Ovary (tissue), 9 donors: ENCODE data around the gene SKI. TPM values are rescaled to one million over a fixed set of nuclear protein-coding genes. Genes with fewer than 3 reads are reported as not detected.
A peak's percentile ranks its signal among the peaks of the same experiment; 100 is the strongest.
"Not testable (repeated sequence)": the region's sequence is repeated elsewhere in the genome, so short reads cannot be mapped to it uniquely, and the experiment has no call there.

Experiments used
- DNase-seq, 5 donors: peaks; one replicate each; pipeline ENCODE4 v3.0.0-alpha.2; 2019 to 2020
- H3K27ac ChIP-seq, 2 donors: fragments of 200-600 bp; one replicate each; pipeline versions ENCODE4 v1.5.1 to v1.8.0; 2019 to 2022
- H3K27me3 ChIP-seq: fragments of 200-600 bp; one replicate; pipeline ENCODE4 v1.8.0; 2022
- H3K36me3 ChIP-seq: fragments of 200-600 bp; sonication (generic); one replicate; pipeline ENCODE4 v1.5.1; 2019
- H3K4me1 ChIP-seq: one replicate; pipeline ENCODE4 v1.8.1; 2013; ENCODE audit warnings: mild to moderate bottlenecking, moderate library complexity; ENCODE audit not compliant: insufficient read depth
- H3K4me3 ChIP-seq: fragments of 200-600 bp; sonication (generic); one replicate; pipeline ENCODE4 v1.5.1; 2017
- H3K9me3 ChIP-seq, 2 donors: fragments of 200-600 bp in 1 of 2; sonication (generic) in 1 of 2; one replicate each; pipeline versions ENCODE4 v1.5.1 to v1.8.1; 2013 to 2019; ENCODE audit warnings: mild to moderate bottlenecking in 1 of 2, moderate library complexity in 1 of 2
- EP300 ChIP-seq: sonication (generic); formaldehyde crosslinking; IDR thresholded peaks from one replicate; pipeline ENCODE4 v1.6.1; 2017; ENCODE audit warnings: antibody characterized with exemption
- POLR2A ChIP-seq: fragments of 450-650 bp; IDR thresholded peaks from one replicate; pipeline ENCODE4 v1.6.1; 2017; ENCODE audit warnings: antibody characterized with exemption, mild to moderate bottlenecking, moderate library complexity
- WGBS, 3 donors: extraction: QIAGEN DNeasy Blood & Tissue Kit in 1 of 3; methylation state at CpG; one replicate each; pipeline versions ENCODE4 v1.1.5 to v1.1.7; 2013 to 2017; 5-methylcytosine and 5-hydroxymethylcytosine counted together
- intact Hi-C, 4 donors: fragments of 100-400 bp; cut with DNase I; formaldehyde crosslinking; loops; one replicate each; pipeline versions ENCODE4 v1.11.0 to v1.15.1; 2022 to 2023
- polyA plus RNA-seq, 2 donors: library from polyadenylated mRNA; stranded (reverse); fragments of 200-250 nt in 1 of 2; fragments of 350-450 nt in 1 of 2; fragmentation: Illumina TruSeq in 1 of 2; extraction: RNeasy Lipid Tissue Mini Kit (QIAGEN cat#74804) in 1 of 2; gene quantifications; one replicate each; pipeline ENCODE4 v1.2.3, GENCODE V29; 2013 to 2014
- total RNA-seq, 7 donors: library from RNA; depleted of rRNA in 2 of 7; stranded (reverse); fragments of >200 nt in 2 of 7; fragmentation: NEBNext Ultra II Directional in 3 of 7; extraction: Animal tissue kit (Norgen Biotek cat#: 25700) in 3 of 7; gene quantifications; one replicate each; pipeline versions ENCODE4 v1.1.0 to v1.2.4, GENCODE V29; 2016 to 2023
- TF ChIP-seq, protein P1 (sequence below), 3 donors: fragments of 450-650 bp in 2 of 3; fragments of 200-600 bp in 1 of 3; IDR thresholded peaks; one replicate each; pipeline versions ENCODE4 v1.5.1 to v1.8.0; 2016 to 2022; ENCODE audit warnings: antibody characterized with exemption in 3 of 3, mild to moderate bottlenecking in 1 of 3
- donor health status: DM: no; HTN: no; CAD: no; lungs with moderate emphysema.
- donor health status: DM: no; HTN: no; CAD: no.
- donor health status: Bipolar disorder and iron deficiency.
- donor health status: DM: yes; HTN: yes; CAD: no.
- donor health status: DM: no; HTN: no; CAD: no.
- donor health status: DM: yes; HTN: yes; CAD: no.

Gene SKI
- total and polyA plus RNA-seq, 9 donors = 27.8 to 109 (median 79.1) TPM

DNA sequence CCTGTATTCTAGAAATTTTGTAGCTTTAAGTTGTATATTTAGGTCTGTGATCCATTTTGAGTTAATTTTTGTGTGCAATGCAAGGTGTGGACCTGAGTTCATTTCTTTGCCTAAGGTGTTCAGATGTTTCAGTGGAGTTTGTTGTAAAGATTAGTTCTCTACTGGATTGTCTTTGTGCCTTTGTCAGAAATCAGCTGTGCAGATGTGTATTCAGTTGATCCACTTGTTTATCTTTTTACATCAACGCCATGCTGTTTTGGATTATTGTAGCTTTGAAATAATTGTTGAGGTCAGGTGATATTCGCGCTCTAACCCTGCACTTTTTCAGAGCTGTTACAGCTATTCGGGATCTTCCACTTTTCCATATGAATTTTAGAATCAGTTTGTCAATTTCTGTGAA, 32.8 kb downstream of the SKI start:
- intact Hi-C loops = no loop called here
- Histone ChIP-seq H3K27ac (no peak overlapping the region), H3K27me3 (no peaks in the 10 kb centered on the region), H3K4me3 (no peak overlapping the region), H3K4me1 (peaks cover 23% of the 10 kb centered on the region), H3K9me3 (no peaks in the 10 kb centered on the region), H3K36me3 (no peaks in the 10 kb centered on the region)
- DNase-seq = no peak
- TF ChIP-seq POLR2A (no peak), EP300 (no peak)
- TF ChIP-seq, protein P1, sequence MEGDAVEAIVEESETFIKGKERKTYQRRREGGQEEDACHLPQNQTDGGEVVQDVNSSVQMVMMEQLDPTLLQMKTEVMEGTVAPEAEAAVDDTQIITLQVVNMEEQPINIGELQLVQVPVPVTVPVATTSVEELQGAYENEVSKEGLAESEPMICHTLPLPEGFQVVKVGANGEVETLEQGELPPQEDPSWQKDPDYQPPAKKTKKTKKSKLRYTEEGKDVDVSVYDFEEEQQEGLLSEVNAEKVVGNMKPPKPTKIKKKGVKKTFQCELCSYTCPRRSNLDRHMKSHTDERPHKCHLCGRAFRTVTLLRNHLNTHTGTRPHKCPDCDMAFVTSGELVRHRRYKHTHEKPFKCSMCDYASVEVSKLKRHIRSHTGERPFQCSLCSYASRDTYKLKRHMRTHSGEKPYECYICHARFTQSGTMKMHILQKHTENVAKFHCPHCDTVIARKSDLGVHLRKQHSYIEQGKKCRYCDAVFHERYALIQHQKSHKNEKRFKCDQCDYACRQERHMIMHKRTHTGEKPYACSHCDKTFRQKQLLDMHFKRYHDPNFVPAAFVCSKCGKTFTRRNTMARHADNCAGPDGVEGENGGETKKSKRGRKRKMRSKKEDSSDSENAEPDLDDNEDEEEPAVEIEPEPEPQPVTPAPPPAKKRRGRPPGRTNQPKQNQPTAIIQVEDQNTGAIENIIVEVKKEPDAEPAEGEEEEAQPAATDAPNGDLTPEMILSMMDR (IDR thresholded peaks at IDR 0.05) = no peak
- 90 to 93% (median 92%) methylated on average over 4 of the region's 4 CpGs for WGBS, 3 donors

DNA sequence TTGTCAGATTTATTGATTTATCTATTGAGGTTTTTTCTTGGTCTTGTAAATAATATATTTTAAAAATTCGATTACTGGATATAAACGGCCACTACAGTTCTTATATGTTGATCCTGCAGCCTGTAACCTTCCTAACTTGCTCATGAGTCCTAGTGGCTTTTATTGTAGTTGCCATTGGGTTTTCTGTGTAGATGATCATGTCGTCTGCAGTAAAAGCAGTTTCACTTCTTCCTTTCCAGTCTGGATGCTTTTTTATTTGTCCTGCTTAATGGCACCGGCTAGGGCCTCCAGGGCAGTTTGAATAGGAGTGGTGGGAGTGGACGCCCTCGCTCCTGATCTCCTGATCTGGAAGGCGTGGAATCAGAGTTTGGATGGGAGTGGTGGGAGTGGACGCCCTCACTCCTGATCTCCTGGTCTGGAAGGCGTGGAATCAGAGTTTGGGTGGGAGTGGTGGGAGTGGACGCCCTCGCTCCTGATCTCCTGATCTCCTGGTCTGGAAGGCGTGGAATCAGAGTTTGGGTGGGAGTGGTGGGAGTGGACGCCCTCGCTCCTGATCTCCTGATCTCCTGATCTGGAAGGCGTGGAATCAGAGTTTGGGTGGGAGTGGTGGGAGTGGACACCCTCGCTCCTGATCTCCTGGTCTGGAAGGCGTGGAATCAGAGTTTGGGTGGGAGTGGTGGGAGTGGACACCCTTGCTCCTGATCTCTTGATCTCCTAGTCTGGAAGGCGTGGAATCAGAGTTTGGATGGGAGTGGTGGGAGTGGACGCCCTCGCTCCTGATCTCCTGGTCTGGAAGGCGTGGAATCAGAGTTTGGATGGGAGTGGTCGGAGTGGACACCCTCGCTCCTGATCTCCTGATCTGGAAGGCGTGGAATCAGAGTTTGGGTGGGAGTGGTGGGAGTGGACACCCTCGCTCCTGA, 33.6 kb downstream of the SKI start:
- intact Hi-C loops, H3K9me3 ChIP-seq, H3K27ac ChIP-seq, H3K4me3 ChIP-seq, DNase-seq, H3K27me3 ChIP-seq, H3K36me3 ChIP-seq: not testable (repeated sequence)
- peaks cover 22% of the 10 kb centered on the region for H3K4me1 ChIP-seq
- 87 to 90% (median 89%) methylated on average over 25 of the region's 25 CpGs for WGBS, 3 donors

DNA sequence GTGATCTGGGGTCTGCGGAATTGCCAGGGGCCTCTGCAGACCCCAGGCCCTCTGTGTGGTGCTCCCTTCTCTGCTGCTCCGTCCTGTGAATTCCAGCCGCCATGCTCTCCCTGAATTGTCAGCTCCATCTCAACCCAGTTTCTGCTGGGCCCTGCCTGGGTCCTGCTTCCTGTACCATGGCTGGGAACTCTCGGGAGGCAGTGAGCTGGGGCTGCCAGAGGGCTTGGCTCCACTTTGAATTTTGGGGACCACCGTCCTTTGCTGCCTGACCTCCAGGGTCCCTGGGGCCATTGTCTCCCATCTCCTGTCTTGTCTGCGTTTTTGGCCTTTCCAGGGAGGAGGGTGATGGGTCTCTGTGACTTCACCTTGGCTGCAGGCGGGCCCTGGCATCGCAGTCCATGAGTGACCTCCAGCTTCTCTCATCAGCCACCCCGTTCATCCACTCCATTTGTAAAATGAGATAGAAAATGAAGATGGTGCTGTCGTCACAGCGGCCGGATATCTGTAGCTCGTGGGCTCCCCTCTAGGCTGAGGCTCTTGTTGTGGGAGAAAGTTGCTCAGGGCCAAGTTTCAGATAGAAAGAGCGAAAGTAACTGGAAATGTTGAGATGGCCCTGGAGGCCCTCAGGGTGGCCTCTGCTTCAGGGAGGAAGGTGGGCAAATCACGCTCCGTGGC, 38.3 kb downstream of the SKI start:
- Histone ChIP-seq H3K36me3 (no peaks in the 10 kb centered on the region), H3K9me3 (no peaks in the 10 kb centered on the region), H3K4me1 (peaks cover 48% of the 10 kb centered on the region), H3K4me3 (no peak overlapping the region), H3K27ac (no peak overlapping the region), H3K27me3 (no peaks in the 10 kb centered on the region)
- WGBS, 3 donors = 65 to 76% (median 73%) methylated on average over 16 of the region's 16 CpGs
- TF ChIP-seq, protein P1 (IDR thresholded peaks at IDR 0.05) = no peak
- TF ChIP-seq POLR2A = no peak
- no peak for TF ChIP-seq EP300
- peak in 1 of 5 donors; percentile 29 for DNase-seq
- intact Hi-C loops = no loop called here

DNA sequence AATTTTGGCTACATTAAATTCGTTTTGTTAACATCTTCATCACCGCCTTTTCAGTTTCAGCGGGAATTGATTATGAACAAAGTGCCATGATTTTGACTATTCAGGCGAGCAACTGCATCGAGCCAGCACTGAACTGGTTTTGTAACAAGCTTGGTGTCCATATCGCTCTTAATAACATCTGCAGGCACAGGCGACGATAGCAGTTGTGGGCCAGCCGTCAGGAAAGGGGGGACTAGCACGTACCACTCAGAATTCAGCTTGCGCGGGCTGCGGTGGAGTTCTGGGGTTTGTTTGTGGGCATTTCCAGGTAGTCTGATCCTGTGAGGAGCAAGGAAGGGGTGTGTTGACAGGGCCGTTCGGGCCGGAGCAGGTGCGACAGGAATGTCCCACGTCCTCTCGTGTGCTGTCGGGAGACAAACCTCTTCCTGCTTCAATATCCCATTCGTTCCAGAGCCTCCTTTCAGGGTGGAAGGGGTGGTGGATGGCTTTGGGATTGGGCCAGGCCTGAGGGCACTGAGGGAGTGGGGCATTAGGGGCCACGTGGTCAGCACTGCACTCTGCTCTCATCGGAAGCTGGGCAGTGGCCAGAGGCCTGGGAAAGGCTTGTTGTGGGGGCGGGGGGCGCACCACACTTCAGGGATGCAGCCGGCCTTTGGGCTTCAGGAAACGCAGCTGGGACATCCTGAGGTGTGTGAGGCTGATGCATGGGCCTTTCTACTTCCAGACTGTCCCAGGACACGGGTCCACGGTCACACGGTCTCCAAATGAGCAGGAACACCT, 39.1 kb downstream of the SKI start:
- Histone ChIP-seq H3K4me1 (peaks cover 49% of the 10 kb centered on the region), H3K36me3 (no peaks in the 10 kb centered on the region), H3K9me3 (no peaks in the 10 kb centered on the region), H3K27ac (no peak overlapping the region), H3K27me3 (no peaks in the 10 kb centered on the region), H3K4me3 (no peak overlapping the region)
- no peak for TF ChIP-seq POLR2A
- TF ChIP-seq, protein P1 (IDR thresholded peaks at IDR 0.05) = no peak
- no peak for TF ChIP-seq EP300
- 56 to 64% (median 62%) methylated on average over 27 to 30 of the region's 30 CpGs for WGBS, 3 donors
- intact Hi-C loops = no loop called here
- peak in 1 of 5 donors; percentile 27 for DNase-seq
